ENCODE results near the gene FABP7.

Gene FABP7

GRCh38 chr6:122778985-122779661 lies 393 bp upstream of the FABP7 start:
- H3K4me3 ChIP-seq (ENCODE audit: low read depth, low read length): no peak overlapping the region
- TF ChIP-seq, protein P1, sequence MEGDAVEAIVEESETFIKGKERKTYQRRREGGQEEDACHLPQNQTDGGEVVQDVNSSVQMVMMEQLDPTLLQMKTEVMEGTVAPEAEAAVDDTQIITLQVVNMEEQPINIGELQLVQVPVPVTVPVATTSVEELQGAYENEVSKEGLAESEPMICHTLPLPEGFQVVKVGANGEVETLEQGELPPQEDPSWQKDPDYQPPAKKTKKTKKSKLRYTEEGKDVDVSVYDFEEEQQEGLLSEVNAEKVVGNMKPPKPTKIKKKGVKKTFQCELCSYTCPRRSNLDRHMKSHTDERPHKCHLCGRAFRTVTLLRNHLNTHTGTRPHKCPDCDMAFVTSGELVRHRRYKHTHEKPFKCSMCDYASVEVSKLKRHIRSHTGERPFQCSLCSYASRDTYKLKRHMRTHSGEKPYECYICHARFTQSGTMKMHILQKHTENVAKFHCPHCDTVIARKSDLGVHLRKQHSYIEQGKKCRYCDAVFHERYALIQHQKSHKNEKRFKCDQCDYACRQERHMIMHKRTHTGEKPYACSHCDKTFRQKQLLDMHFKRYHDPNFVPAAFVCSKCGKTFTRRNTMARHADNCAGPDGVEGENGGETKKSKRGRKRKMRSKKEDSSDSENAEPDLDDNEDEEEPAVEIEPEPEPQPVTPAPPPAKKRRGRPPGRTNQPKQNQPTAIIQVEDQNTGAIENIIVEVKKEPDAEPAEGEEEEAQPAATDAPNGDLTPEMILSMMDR (IDR thresholded peaks at IDR 0.05; ENCODE audit: borderline replicate concordance, insufficient read depth, low read depth, low read length): no peak

DNA sequence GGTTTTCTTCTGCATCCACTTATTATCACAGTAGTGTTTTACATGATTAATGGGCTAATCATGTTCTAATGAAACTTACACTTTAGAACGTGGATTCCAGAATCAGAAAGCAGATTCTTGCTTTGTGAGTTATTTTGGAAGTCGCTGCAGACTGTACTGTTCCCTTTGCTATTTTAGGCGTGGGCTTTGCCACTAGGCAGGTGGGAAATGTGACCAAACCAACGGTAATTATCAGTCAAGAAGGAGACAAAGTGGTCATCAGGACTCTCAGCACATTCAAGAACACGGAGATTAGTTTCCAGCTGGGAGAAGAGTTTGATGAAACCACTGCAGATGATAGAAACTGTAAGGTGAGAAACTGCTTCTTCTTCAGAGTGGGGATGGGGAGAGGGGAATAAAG lies 598 bp downstream of the FABP7 start:
- TF ChIP-seq, protein P1 (IDR thresholded peaks at IDR 0.05; ENCODE audit: borderline replicate concordance, insufficient read depth, low read depth, low read length): no peak
- no peak overlapping the region for H3K4me3 ChIP-seq (ENCODE audit: low read depth, low read length)

- no peak overlapping the region for H3K4me3 ChIP-seq (ENCODE audit: low read depth, low read length)
- TF ChIP-seq, protein P1 (IDR thresholded peaks at IDR 0.05; ENCODE audit: borderline replicate concordance, insufficient read depth, low read depth, low read length): no peak
Observed at GRCh38 chr6:122781716-122782115, 2.2 kb downstream of the FABP7 start.

GRCh38 chr6:122783401-122783800 lies 3.9 kb downstream of the FABP7 start:
- TF ChIP-seq, protein P1 (IDR thresholded peaks at IDR 0.05; ENCODE audit: borderline replicate concordance, insufficient read depth, low read depth, low read length): no peak
- H3K4me3 ChIP-seq (ENCODE audit: low read depth, low read length): no peak overlapping the region

GRCh38 chr6:122785891-122786290 lies 6.4 kb downstream of the FABP7 start:
- TF ChIP-seq, protein P1 (IDR thresholded peaks at IDR 0.05; ENCODE audit: borderline replicate concordance, insufficient read depth, low read depth, low read length): no peak
- no peak overlapping the region for H3K4me3 ChIP-seq (ENCODE audit: low read depth, low read length)

- TF ChIP-seq, protein P1 (IDR thresholded peaks at IDR 0.05; ENCODE audit: borderline replicate concordance, insufficient read depth, low read depth, low read length): no peak
- no peak overlapping the region for H3K4me3 ChIP-seq (ENCODE audit: low read depth, low read length)
Observed at GRCh38 chr6:122787721-122788120, 8.2 kb downstream of the FABP7 start.

DNA sequence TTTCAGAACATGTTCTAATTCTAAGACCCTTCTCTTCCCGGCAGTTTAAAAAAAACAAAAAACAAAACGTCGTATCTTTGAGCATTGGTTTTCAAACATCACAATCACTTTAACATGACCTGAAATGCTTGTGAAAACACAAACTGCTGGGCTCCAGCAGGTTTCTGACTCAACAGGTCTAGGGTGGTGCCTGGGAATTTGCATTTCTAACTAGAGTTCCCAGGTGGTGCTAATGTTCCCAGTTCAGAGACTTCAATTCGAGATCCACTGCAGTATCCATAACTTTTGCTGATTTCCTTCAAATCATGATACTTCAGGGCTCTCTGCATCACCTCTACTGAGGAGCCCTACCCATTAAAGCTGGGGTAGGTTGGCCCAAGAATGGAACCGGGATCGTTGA lies 8.7 kb downstream of the FABP7 start:
- H3K4me3 ChIP-seq (ENCODE audit: low read depth, low read length): no peak overlapping the region
- TF ChIP-seq, protein P1 (IDR thresholded peaks at IDR 0.05; ENCODE audit: borderline replicate concordance, insufficient read depth, low read depth, low read length): no peak
